NK-92 treated with Interleukin-12 subunit alpha and Interleukin-12 subunit beta, amount 100 ng/mL, for 24 hours (cell line): Measurements from ENCODE around the gene TRIP13.

Experiments
- DNase-seq: peaks from one replicate; lab custom pipeline; 2025; lab: John Stamatoyannopoulos, UW

TRIP13 gene

GRCh38 chr5:855771-856530 lies 36.7 kb upstream of the TRIP13 start:
- DNase-seq, result no peak

DNA sequence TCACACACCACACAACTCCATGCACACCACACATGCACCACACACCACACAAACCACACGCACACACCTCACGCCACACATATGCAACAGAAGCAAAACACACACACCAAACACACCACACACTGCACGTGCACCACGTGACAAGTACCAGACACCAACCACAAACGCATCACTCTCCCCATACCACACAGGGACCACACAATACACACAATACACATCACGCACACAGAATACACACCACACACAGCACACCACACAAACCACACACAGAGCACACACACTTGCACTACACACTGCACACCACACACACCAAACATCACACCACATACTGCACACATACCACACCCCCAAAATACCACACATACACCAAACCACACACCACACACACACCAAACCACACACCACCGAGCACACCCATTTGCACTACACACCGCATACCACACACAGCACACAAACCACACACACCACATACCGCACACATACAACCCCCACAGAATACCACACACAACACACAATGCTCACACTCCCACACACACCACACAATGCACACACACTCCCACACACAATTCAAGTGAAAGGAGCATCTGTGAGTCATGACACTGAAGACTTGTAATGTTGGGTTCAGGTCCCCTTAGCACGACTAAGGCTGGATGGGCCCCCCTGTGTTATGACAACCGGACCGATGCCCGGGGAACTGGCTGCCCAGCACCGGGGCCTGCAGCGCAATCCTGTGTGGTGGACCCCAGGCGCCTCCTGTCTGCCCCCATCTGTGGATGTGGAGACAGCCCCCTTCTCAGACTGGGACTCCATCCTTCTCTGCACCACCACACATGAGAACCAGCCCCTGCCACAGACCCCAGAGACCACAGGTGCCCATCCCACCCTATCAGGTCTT lies 35.9 kb upstream of the TRIP13 start:
- no peak for DNase-seq

DNA sequence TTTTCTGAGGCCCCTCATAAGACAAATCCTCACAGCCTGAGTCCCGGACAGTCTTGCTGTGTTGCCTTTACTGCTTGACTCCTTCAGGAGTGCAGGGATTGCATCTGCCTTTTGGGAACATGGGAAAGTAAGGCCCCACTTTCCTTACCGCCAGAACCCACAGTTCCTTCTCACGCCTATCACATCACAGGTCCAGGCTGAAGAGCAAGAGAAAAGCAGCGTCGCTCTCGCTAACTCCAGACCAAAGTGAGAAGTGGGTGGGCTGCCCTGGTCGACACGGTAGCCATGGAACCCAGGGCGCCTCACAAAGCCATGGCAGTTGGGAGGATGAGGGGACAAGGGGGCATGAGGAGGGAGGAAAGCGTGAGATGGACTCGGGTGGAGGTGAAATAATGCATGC lies 34.0 kb upstream of the TRIP13 start:
- DNase-seq, result no peak

- no peak for DNase-seq
These were observed 33.3 kb upstream of the TRIP13 start for GRCh38 chr5:859391-859790.

DNA sequence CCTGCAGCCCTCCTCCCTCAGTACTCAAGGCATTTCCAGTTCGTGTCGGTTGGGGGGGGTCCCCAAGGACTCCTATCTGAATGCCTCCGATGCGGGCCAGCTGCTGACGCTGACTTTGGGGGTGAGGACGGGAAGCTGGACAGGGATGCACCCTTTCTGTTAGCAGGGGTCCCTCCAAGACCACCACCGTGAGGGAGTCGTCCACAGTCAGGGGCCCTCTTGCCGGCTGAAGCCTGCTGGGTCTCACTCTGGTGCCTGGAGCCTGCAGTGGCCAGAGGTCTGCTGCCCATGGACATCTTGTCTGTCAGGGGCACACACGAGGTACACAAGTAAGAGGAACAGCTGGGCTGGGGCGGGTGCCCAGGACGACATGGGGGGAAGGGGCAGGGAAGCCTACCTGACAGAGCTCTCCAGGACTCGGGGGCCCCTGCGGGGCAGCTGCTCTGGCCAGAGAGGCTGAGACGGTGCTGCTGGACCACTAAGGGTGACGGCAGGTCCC lies 32.8 kb upstream of the TRIP13 start:
- DNase-seq, result no peak

DNA sequence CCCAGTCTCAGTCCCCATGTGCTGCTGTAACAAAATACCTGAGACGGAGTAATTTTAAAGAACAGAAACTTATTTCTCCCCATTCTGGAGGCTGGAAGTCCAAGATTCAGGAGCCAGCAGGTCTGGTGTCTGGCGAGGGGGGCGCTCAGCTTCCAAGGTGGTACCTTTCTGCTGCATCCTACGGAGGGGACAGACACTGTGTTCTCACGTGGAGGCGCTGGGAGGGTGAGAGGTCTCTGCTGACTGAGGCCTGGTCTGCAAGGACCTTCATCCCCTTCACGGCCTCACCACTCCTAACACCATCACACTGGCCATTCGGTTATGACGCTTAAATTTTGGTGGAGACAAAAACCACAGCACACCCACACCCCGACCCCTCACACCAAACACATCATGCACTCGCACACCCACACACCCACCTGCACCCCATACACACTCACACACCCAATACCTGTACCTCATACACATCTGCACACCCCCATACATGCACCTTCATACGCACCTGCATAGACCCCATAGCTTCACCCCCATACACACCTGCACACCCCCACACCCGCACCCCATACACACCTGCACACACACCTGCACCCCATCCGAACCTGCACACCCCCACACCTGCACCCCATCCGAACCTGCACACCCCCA lies 32.1 kb upstream of the TRIP13 start:
- DNase-seq, result no peak

DNA sequence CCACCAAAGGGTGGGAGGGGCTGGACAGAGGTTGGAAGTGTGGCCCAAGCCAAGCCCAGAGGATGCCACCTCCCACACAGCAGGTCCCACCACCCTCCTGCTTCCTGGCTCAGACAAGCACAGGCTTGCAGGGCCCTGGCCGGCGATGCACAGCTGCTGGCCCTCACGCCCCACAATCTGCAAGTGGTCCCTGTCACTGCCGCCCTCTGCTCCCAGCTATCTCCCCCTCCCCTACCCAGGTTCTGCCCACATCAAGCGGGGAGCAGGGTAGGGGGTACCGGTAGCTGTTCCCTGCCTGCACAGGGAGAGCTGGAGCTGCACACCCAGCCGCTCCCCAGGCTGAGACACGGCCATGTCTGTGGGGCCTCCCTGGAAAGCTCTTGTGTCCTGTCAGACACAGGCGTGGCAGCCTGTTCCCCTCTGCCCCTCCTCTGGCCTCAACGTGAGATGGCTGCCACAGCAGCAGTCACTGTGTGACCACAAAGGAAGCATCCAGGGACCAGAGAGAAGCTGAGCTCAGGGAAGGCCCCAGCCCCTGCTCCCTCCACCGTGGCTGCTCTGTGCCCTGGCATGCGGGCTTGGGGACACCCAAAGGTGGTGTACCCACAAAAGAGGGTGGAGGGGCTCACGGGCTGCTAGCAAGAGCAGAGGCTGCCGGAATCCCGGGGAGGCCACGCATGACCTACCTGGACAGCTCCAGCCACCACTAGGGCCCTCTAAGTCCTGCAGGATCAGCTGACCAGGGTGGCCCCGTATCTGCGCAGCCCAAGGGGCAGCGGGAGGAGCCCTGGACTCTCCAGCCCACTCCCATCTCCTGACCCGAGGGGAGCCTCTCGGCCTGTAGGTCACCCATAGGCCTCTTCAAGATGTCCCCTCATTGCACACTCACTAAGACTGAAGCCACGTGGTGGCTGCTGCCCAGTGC lies 31.0 kb upstream of the TRIP13 start:
- no peak for DNase-seq

DNA sequence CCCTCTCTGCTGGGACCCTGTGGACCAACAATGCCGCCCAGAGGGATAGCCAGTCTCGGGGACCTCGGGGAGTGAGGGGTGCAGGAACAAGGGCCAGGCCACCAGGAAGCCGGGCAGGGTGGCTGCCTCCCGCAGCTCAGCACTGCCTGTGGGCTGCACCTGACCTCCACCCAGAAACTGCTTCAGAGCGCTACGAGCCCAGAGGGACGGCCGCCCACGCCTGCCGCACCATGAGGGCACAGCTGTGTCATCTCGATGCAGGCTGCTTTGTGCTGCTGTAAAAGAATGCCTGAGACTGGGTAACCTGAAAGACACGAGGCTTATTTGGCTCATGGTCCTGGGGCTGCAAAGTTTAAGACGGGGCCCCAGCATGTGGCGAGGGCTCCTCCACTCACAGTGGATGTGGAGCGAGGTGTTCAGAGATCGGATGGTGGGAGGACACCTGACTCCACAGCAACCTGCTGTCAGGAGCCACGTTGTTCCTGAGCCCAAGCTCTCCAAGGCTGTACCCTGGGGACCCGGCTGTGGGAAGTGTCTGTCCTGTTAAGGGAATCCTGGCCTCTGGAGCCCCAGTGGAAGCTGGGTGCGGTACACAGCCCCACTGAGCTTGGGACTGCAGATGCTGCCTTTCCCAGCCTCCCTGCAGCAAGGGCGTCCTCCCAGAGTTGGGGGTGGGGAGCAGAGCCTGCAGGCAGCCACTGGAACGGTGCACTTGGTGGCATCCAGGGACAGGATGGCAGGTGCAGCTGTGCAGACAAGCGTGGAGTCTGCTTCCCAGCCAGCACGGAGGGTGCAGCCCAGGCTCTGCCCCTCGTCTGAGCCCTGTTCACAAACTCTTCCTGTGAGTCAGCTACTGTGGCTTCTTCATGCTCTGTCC lies 30.1 kb upstream of the TRIP13 start:
- no peak for DNase-seq

- DNase-seq, result no peak
These were observed 29.4 kb upstream of the TRIP13 start for GRCh38 chr5:863244-863805.

- DNase-seq, result no peak
These were observed 28.1 kb upstream of the TRIP13 start for GRCh38 chr5:864492-865167.

DNA sequence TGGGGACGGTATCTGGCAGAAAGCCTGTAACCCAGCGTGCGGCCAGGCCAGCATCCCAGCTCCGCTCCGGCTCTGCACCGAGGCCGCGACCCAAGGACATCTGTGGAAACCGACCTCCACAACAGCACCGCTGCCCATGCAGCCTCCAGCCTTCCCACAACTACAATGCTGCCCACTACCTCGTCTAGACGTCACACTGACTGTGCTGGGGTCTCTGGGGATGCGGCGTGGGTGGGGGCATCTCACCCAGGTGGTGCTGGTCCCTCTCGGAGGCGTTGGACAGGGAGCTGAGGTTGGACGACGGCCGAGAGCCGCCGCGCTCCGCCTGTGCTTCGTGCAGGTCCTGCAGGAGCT lies 27.5 kb upstream of the TRIP13 start:
- no peak for DNase-seq

DNA sequence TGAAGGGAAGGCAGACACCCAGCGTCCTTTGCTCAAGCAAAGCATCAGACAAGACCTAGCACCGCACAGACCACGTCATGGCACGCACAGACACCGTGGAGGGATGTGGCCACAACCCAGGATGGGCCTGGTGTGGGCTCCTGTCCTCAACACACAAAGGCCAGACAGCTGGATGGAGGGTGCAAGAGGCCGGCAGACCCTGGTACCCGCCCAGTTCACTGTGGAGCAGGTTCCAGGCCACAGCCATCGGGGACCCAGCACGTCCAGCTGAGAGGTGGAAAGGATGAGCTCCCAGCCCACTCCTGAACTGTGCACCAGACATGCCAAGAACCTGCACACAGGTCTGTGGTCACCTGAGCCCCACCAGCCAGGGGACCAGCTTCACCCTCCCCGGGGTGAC lies 26.9 kb upstream of the TRIP13 start:
- no peak for DNase-seq

GRCh38 chr5:867300-867870 lies 25.3 kb upstream of the TRIP13 start:
- no peak for DNase-seq

GRCh38 chr5:868428-869135 lies 24.1 kb upstream of the TRIP13 start:
- no peak for DNase-seq

- no peak for DNase-seq
These were observed 21.7 kb upstream of the TRIP13 start for GRCh38 chr5:870956-871355.

DNA sequence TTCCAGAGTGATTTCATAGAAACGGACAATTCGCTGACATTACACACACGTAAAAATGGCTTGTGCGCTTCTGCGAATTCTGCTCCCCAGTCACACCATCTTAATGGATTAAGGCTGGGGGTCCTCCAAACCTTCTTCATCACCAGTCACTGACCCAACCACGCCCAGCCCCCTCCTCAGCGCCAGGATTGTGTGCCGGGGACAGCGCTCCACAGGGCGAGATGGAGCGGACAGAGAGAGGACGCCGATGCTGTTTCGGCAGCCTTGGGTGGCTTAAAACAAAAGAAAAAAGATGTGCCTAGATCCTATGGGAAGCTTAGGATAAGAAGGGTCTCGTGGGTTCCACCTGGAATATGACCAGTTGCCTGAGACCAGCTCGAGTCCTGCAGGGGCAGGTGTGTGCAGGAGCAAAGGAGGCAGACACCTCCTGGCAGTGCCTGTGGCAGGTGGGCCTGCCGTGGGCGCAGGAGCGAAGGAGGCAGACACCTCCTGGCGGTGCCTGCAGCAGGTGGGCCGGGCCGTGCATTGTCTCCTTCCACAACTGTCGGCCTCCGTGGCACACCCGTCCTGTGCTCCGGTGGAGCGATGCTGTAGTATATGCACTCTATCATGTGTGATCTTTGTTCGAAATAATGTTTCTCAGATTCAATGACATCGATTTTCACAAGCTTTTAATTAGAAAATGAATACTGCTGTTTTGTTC lies 20.9 kb upstream of the TRIP13 start:
- DNase-seq, result no peak

- no peak for DNase-seq
These were observed 20.4 kb upstream of the TRIP13 start for GRCh38 chr5:872301-872700.

DNA sequence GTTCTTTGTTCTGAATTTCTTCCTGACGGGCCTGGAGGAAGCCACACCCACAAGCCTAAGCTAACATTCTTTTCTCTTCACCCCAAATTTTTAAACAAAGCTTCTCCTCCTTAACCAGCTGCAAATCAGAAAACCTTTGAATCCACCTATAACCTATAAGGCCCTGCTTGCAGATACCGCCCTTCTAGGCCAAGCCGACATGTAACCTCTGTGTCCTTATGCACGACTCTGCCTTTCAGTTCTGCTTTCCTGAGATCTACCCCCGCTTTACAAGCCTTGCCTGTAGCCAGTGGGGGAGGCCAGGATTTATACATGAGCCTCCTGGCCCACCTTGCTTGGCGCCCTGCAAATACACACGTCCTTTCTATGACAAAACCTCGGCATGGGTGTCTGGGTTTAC lies 19.4 kb upstream of the TRIP13 start:
- DNase-seq, result no peak
